Measurements from ENCODE around the gene NWD2.

DNA sequence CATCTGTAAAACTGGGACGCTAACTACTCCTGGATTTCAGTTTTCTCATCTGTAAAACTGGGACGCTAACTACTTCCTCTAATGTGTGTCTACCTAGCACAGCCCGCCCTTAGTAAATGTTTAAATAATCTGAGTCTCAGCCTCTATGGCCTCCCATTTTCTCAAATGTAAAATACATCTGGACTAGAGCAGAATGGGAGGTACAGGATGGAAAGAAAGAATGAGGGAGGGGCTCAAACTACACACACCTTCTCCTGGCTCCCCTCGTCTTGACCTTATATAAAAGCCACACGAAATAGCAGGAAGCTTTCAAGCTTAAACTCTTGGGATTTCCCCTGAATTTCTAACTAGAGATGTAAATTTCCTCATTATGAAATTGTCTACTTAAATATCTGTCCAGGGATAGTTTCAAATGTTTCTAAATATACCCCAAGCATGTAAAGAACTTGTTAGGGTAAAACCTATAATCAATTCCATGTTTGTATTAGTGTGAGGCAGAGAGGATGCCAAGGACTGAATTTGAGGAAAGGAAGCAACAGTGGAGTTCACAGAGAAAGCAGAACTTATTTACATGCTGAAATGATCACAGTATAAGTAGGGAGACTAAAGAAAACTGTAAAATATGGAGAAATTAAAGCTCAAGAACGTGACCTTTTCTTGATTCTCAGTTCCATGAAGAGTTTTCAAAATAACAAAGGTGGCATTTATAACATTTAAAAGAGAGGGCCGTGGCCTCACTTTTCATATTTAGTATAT is 220.0 kb downstream of the NWD2 start:
- TF ChIP-seq, protein P1, sequence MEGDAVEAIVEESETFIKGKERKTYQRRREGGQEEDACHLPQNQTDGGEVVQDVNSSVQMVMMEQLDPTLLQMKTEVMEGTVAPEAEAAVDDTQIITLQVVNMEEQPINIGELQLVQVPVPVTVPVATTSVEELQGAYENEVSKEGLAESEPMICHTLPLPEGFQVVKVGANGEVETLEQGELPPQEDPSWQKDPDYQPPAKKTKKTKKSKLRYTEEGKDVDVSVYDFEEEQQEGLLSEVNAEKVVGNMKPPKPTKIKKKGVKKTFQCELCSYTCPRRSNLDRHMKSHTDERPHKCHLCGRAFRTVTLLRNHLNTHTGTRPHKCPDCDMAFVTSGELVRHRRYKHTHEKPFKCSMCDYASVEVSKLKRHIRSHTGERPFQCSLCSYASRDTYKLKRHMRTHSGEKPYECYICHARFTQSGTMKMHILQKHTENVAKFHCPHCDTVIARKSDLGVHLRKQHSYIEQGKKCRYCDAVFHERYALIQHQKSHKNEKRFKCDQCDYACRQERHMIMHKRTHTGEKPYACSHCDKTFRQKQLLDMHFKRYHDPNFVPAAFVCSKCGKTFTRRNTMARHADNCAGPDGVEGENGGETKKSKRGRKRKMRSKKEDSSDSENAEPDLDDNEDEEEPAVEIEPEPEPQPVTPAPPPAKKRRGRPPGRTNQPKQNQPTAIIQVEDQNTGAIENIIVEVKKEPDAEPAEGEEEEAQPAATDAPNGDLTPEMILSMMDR (IDR thresholded peaks at IDR 0.05): no peak
- no peak for TF ChIP-seq POLR2A (IDR thresholded peaks at IDR 0.05)

All from gastroesophageal sphincter (tissue), 3 donors.